ENCODE results near the gene USP48.

The USP48 gene

GRCh38 chr1:21741206-21741605 is 41.7 kb downstream of the USP48 start:
- H2AFZ ChIP-seq (ENCODE audit: low read length) = no peak overlapping the region
- WGBS, 2 donors (ENCODE audit: extremely low coverage in 2 of 2, insufficient read length in 2 of 2, insufficient replicate concordance in 1 of 2) = no CpG with 5 or more reads among the region's 2 CpGs
- no peak overlapping the region for H3K27ac ChIP-seq (replicated peaks; ENCODE audit: low read length)
- H2BK120ac ChIP-seq (ENCODE audit: low read depth, low read length) = no peak overlapping the region
- H3K18ac ChIP-seq (ENCODE audit: low read length) = no peak overlapping the region
- H3K9ac ChIP-seq (ENCODE audit: low read depth, low read length, poor library complexity) = no peak overlapping the region
- H2BK15ac ChIP-seq (ENCODE audit: low read length) = no peak overlapping the region
- H3K4me1 ChIP-seq (ENCODE audit: control insufficient read depth in 2 of 2, insufficient read depth in 1 of 2, low read depth in 1 of 2, low read length in 2 of 2) = no peaks in the 10 kb centered on the region
- H3K4me2 ChIP-seq (ENCODE audit: insufficient read depth, low read length, poor library complexity, severe bottlenecking) = no peak overlapping the region
- no peaks in the 10 kb centered on the region for H3K9me3 ChIP-seq (replicated peaks in 1 of 2; ENCODE audit: control insufficient read depth in 2 of 2, insufficient read depth in 1 of 2, low read depth in 1 of 2, low read length in 2 of 2)
- H4K8ac ChIP-seq (ENCODE audit: low read depth, low read length) = no peak overlapping the region
- no peak overlapping the region for H3K4me3 ChIP-seq (ENCODE audit: low read length in 2 of 2)
- no peaks in the 10 kb centered on the region for H3K79me1 ChIP-seq (ENCODE audit: low read depth, low read length)
- H3K36me3 ChIP-seq (replicated peaks in 1 of 2; ENCODE audit: control insufficient read depth in 2 of 2, insufficient read depth in 2 of 2, low read length in 2 of 2) = peaks cover 3 to 74% of the 10 kb centered on the region in 2 donors
- no peak overlapping the region for H3K4ac ChIP-seq (ENCODE audit: low read length)
- H4K91ac ChIP-seq (ENCODE audit: low read depth, low read length, poor library complexity) = no peak overlapping the region
- no peak overlapping the region for H2BK5ac ChIP-seq (ENCODE audit: low read length)
- H2BK12ac ChIP-seq (ENCODE audit: low read length) = no peak overlapping the region
- no peak for DNase-seq (ENCODE audit: low spot score)
- no peaks in the 10 kb centered on the region for H3K27me3 ChIP-seq (ENCODE audit: control insufficient read depth in 3 of 3, insufficient read depth in 3 of 3, low read depth in 1 of 3, low read length in 3 of 3)
- H3K23ac ChIP-seq (ENCODE audit: low read depth, low read length, poor library complexity) = no peak overlapping the region
- no peak overlapping the region for H3K14ac ChIP-seq (ENCODE audit: low read length)
- H2AK5ac ChIP-seq (ENCODE audit: low read depth, low read length) = no peak overlapping the region

GRCh38 chr1:21736876-21737275 is 46.1 kb downstream of the USP48 start:
- no peak overlapping the region for H4K8ac ChIP-seq (ENCODE audit: low read depth, low read length)
- no peaks in the 10 kb centered on the region for H3K27me3 ChIP-seq (ENCODE audit: control insufficient read depth in 3 of 3, insufficient read depth in 3 of 3, low read depth in 1 of 3, low read length in 3 of 3)
- no peak overlapping the region for H3K14ac ChIP-seq (ENCODE audit: low read length)
- no peak overlapping the region for H2BK12ac ChIP-seq (ENCODE audit: low read length)
- no peak overlapping the region for H3K18ac ChIP-seq (ENCODE audit: low read length)
- H4K91ac ChIP-seq (ENCODE audit: low read depth, low read length, poor library complexity) = no peak overlapping the region
- no peak overlapping the region for H3K4ac ChIP-seq (ENCODE audit: low read length)
- DNase-seq (ENCODE audit: low spot score) = no peak
- no peak overlapping the region for H3K27ac ChIP-seq (replicated peaks; ENCODE audit: low read length)
- H2BK120ac ChIP-seq (ENCODE audit: low read depth, low read length) = no peak overlapping the region
- no peaks in the 10 kb centered on the region for H3K9me3 ChIP-seq (replicated peaks in 1 of 2; ENCODE audit: control insufficient read depth in 2 of 2, insufficient read depth in 1 of 2, low read depth in 1 of 2, low read length in 2 of 2)
- WGBS, 2 donors (ENCODE audit: extremely low coverage in 2 of 2, insufficient read length in 2 of 2, insufficient replicate concordance in 1 of 2) = no CpG with 5 or more reads among the region's 9 CpGs
- peaks cover 6 to 80% of the 10 kb centered on the region in 2 donors for H3K36me3 ChIP-seq (replicated peaks in 1 of 2; ENCODE audit: control insufficient read depth in 2 of 2, insufficient read depth in 2 of 2, low read length in 2 of 2)
- no peaks in the 10 kb centered on the region for H3K4me1 ChIP-seq (ENCODE audit: control insufficient read depth in 2 of 2, insufficient read depth in 1 of 2, low read depth in 1 of 2, low read length in 2 of 2)
- no peak overlapping the region for H3K4me2 ChIP-seq (ENCODE audit: insufficient read depth, low read length, poor library complexity, severe bottlenecking)
- H3K9ac ChIP-seq (ENCODE audit: low read depth, low read length, poor library complexity) = no peak overlapping the region
- no peaks in the 10 kb centered on the region for H3K79me1 ChIP-seq (ENCODE audit: low read depth, low read length)
- H2BK5ac ChIP-seq (ENCODE audit: low read length) = no peak overlapping the region
- H3K23ac ChIP-seq (ENCODE audit: low read depth, low read length, poor library complexity) = no peak overlapping the region
- H2BK15ac ChIP-seq (ENCODE audit: low read length) = no peak overlapping the region
- no peak overlapping the region for H2AFZ ChIP-seq (ENCODE audit: low read length)
- no peak overlapping the region for H2AK5ac ChIP-seq (ENCODE audit: low read depth, low read length)
- H3K4me3 ChIP-seq (ENCODE audit: low read length in 2 of 2) = no peak overlapping the region

GRCh38 chr1:21736011-21736410 is 46.9 kb downstream of the USP48 start:
- Histone ChIP-seq H3K9me3 (replicated peaks in 1 of 2; ENCODE audit: control insufficient read depth in 2 of 2, insufficient read depth in 1 of 2, low read depth in 1 of 2, low read length in 2 of 2) (no peaks in the 10 kb centered on the region), H2BK15ac (ENCODE audit: low read length) (no peak overlapping the region), H3K4ac (ENCODE audit: low read length) (no peak overlapping the region), H3K18ac (ENCODE audit: low read length) (no peak overlapping the region), H3K27ac (replicated peaks; ENCODE audit: low read length) (no peak overlapping the region), H2BK120ac (ENCODE audit: low read depth, low read length) (no peak overlapping the region), H2AK5ac (ENCODE audit: low read depth, low read length) (no peak overlapping the region), H4K91ac (ENCODE audit: low read depth, low read length, poor library complexity) (no peak overlapping the region), H3K4me3 (ENCODE audit: low read length in 2 of 2) (no peak overlapping the region), H2BK5ac (ENCODE audit: low read length) (no peak overlapping the region), H3K36me3 (replicated peaks in 1 of 2; ENCODE audit: control insufficient read depth in 2 of 2, insufficient read depth in 2 of 2, low read length in 2 of 2) (peaks cover 6 to 84% of the 10 kb centered on the region in 2 donors), H3K4me2 (ENCODE audit: insufficient read depth, low read length, poor library complexity, severe bottlenecking) (no peak overlapping the region), H3K27me3 (ENCODE audit: control insufficient read depth in 3 of 3, insufficient read depth in 3 of 3, low read depth in 1 of 3, low read length in 3 of 3) (no peaks in the 10 kb centered on the region), H2AFZ (ENCODE audit: low read length) (no peak overlapping the region), H4K8ac (ENCODE audit: low read depth, low read length) (no peak overlapping the region), H3K9ac (ENCODE audit: low read depth, low read length, poor library complexity) (no peak overlapping the region), H3K23ac (ENCODE audit: low read depth, low read length, poor library complexity) (no peak overlapping the region), H2BK12ac (ENCODE audit: low read length) (no peak overlapping the region), H3K79me1 (ENCODE audit: low read depth, low read length) (no peaks in the 10 kb centered on the region), H3K4me1 (ENCODE audit: control insufficient read depth in 2 of 2, insufficient read depth in 1 of 2, low read depth in 1 of 2, low read length in 2 of 2) (no peaks in the 10 kb centered on the region), H3K14ac (ENCODE audit: low read length) (no peak overlapping the region)
- no CpG with 5 or more reads among the region's 2 CpGs for WGBS, 2 donors (ENCODE audit: extremely low coverage in 2 of 2, insufficient read length in 2 of 2, insufficient replicate concordance in 1 of 2)
- DNase-seq (ENCODE audit: low spot score) = no peak

- Histone ChIP-seq H3K4me1 (ENCODE audit: control insufficient read depth in 2 of 2, insufficient read depth in 1 of 2, low read depth in 1 of 2, low read length in 2 of 2) (no peaks in the 10 kb centered on the region), H3K27ac (replicated peaks; ENCODE audit: low read length) (no peak overlapping the region), H2BK5ac (ENCODE audit: low read length) (no peak overlapping the region), H3K9me3 (replicated peaks in 1 of 2; ENCODE audit: control insufficient read depth in 2 of 2, insufficient read depth in 1 of 2, low read depth in 1 of 2, low read length in 2 of 2) (no peaks in the 10 kb centered on the region), H3K4me2 (ENCODE audit: insufficient read depth, low read length, poor library complexity, severe bottlenecking) (no peak overlapping the region), H4K8ac (ENCODE audit: low read depth, low read length) (no peak overlapping the region), H3K27me3 (ENCODE audit: control insufficient read depth in 3 of 3, insufficient read depth in 3 of 3, low read depth in 1 of 3, low read length in 3 of 3) (no peaks in the 10 kb centered on the region), H2BK120ac (ENCODE audit: low read depth, low read length) (no peak overlapping the region), H2BK12ac (ENCODE audit: low read length) (no peak overlapping the region), H2AFZ (ENCODE audit: low read length) (no peak overlapping the region), H3K23ac (ENCODE audit: low read depth, low read length, poor library complexity) (no peak overlapping the region), H3K4me3 (ENCODE audit: low read length in 2 of 2) (no peak overlapping the region), H4K91ac (ENCODE audit: low read depth, low read length, poor library complexity) (no peak overlapping the region), H3K9ac (ENCODE audit: low read depth, low read length, poor library complexity) (no peak overlapping the region), H3K4ac (ENCODE audit: low read length) (no peak overlapping the region), H3K79me1 (ENCODE audit: low read depth, low read length) (no peaks in the 10 kb centered on the region), H2AK5ac (ENCODE audit: low read depth, low read length) (no peak overlapping the region), H3K36me3 (replicated peaks in 1 of 2; ENCODE audit: control insufficient read depth in 2 of 2, insufficient read depth in 2 of 2, low read length in 2 of 2) (peaks cover 6 to 81% of the 10 kb centered on the region in 2 donors), H3K18ac (ENCODE audit: low read length) (no peak overlapping the region), H2BK15ac (ENCODE audit: low read length) (no peak overlapping the region), H3K14ac (ENCODE audit: low read length) (no peak overlapping the region)
- no peak for DNase-seq (ENCODE audit: low spot score)
These were observed 48.4 kb downstream of the USP48 start for GRCh38 chr1:21734526-21734925.
